C4-2B (cell line): ENCODE measurements around the gene TNFRSF13B.
"Not testable (repeated sequence)": the region's sequence is repeated elsewhere in the genome, so short reads cannot be mapped to it uniquely, and the experiment has no call there.

Source experiments
- H3K27ac ChIP-seq: fragments of 450-650 bp; 2 replicates; pipeline ENCODE4 v1.5.1; 2017
- CTCF ChIP-seq: fragments of 450-650 bp; conservative IDR thresholded peaks from 2 replicates; pipeline ENCODE4 v1.5.1; 2017; ENCODE audit warnings: mild to moderate bottlenecking
- ZFX ChIP-seq: fragments of 450-650 bp; IDR thresholded peaks from 2 replicates; pipeline ENCODE4 v1.6.1; 2017

Gene TNFRSF13B

DNA sequence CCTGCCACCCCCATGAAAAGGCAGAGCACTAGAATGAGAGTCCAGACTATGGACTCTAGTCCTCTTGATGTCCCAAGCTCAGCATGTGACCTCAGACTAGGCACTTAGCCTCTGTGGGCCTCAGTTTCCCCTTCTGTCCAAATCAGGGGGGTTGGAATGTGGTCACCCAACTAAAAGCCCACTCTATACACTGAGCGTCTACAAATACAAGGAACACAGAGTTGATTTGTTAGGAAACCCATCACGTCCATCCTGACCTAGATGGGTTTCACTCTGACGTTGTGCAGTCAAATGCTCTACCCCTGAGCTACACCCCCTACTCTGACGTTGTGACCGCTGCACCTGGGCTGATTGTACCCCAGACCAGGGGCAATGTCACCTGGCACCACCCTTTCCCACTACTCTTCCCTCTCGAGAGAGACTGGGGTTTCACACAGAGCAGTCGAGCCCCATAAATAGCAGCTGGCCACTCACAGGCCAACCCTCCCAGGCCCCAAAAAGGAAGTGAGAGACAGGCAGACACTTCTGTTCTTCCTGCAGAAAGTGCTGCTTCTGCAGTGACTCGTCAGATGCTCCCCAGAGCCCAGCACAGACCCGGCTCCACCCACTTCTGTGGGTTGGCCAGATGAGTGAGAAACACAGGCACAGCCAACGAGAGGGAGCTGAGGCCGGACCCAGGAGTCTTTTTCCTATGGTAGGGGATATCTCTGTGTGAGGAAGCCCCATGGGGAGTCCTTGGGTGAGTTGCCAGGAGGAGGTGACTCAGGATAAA, 16.1 kb upstream of the TNFRSF13B start:
- H3K27ac ChIP-seq, result no peak overlapping the region
- no peak for TF ChIP-seq CTCF
- TF ChIP-seq ZFX, result no peak

DNA sequence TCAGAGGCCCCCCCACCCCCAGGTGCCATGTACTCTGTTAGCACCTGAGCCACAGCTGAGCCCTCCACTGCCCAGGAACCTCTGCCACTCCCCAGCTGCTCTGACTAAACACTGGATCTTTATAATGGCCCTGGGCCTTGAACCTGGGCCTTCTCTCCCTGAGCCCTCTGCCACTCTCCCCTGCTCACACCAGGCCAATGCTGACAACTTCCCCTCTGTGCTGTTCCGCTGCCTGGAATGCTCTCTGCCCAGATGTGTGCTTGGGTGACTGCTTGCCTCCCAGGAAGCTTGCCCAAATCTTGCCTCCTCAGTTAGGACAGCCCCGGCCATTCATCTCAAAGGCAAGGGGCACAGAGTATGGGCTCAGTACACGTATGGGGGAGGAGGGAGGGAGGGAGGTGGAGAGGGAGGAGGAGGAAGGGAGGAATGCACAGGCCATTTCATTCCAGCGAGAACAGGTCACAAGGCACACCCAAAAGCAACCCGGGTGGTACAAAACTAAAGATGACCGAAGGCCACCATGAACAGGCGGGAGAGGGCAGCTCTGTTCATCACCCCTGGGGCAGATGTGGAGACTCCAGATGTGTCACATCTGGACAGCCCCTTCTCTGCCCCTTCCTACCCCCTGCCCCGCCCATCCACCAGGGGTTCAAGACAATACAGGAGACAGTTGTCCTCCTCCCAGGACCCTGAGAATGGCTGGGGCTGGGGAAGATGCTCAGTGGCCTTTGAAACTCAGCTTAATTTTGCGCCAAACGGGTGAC, 15.3 kb upstream of the TNFRSF13B start:
- TF ChIP-seq ZFX, result no peak
- no peak for TF ChIP-seq CTCF
- H3K27ac ChIP-seq, result no peak overlapping the region

DNA sequence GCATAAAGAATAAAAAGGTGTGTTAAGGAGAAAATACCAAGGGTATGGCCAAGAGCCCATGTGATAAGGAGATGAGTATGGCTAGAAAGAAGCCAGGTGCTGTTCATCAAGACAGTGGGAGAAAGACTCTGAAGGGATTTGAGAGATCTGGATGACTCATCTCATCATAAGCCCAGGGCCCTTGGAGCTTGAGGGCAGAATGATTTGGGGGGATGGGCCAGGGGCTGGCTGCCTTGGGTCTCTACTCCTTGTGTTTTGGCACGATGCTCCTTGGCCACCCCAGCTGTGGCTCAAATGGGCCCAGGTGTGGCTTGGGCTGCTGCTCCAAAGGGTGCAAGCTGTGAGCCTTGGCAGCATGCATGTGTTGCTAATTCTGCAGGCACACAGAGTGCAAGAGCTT, 14.5 kb upstream of the TNFRSF13B start:
- TF ChIP-seq ZFX, result no peak
- no peak for TF ChIP-seq CTCF
- H3K27ac ChIP-seq, result no peak overlapping the region

GRCh38 chr17:16981928-16982327, 10.0 kb upstream of the TNFRSF13B start:
- TF ChIP-seq ZFX (no peak), CTCF (no peak)
- H3K27ac ChIP-seq, result no peak overlapping the region

GRCh38 chr17:16980813-16981731, 9.2 kb upstream of the TNFRSF13B start:
- TF ChIP-seq ZFX (no peak), CTCF (no peak)

GRCh38 chr17:16980061-16980460, 8.1 kb upstream of the TNFRSF13B start:
- no peak for TF ChIP-seq CTCF
- no peak for TF ChIP-seq ZFX

More at GRCh38 chr17:16980813-16981731, 9.2 kb upstream of the TNFRSF13B start:
- no peak overlapping the region for H3K27ac ChIP-seq

GRCh38 chr17:16979237-16979823, 7.4 kb upstream of the TNFRSF13B start:
- H3K27ac ChIP-seq, result not testable (repeated sequence)

More at GRCh38 chr17:16980061-16980460, 8.1 kb upstream of the TNFRSF13B start:
- H3K27ac ChIP-seq, result no peak overlapping the region
